ENCODE results near the gene PTH1R.

The PTH1R gene

GRCh38 chr3:46851364-46852333, 25.9 kb upstream of the PTH1R start:
- TF ChIP-seq, protein P1, sequence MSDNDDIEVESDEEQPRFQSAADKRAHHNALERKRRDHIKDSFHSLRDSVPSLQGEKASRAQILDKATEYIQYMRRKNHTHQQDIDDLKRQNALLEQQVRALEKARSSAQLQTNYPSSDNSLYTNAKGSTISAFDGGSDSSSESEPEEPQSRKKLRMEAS (IDR thresholded peaks at IDR 0.05; ENCODE audit: low read depth, low read length), result no peak
- TF ChIP-seq POLR2A (IDR thresholded peaks at IDR 0.05; ENCODE audit: extremely low read depth, insufficient read length), result no peak
- no peak for TF ChIP-seq CTCF (IDR thresholded peaks at IDR 0.05; ENCODE audit: low read depth, low read length)
- TF ChIP-seq MYC (IDR thresholded peaks at IDR 0.05; ENCODE audit: low read depth, low read length), result no peak
- H3K4me3 ChIP-seq (ENCODE audit: low read depth, low read length), result no peak overlapping the region
- DNase-seq (ENCODE audit: low read depth), result no peak

GRCh38 chr3:46852334-46852720, 25.2 kb upstream of the PTH1R start:
- TF ChIP-seq CTCF (IDR thresholded peaks at IDR 0.05; ENCODE audit: low read depth, low read length) (no peak), MYC (IDR thresholded peaks at IDR 0.05; ENCODE audit: low read depth, low read length) (no peak), POLR2A (IDR thresholded peaks at IDR 0.05; ENCODE audit: extremely low read depth, insufficient read length) (no peak)
- TF ChIP-seq, protein P1 (IDR thresholded peaks at IDR 0.05; ENCODE audit: low read depth, low read length), result no peak
- DNase-seq (ENCODE audit: low read depth), result no peak
- no peak overlapping the region for H3K4me3 ChIP-seq (ENCODE audit: low read depth, low read length)

GRCh38 chr3:46852839-46853355, 24.6 kb upstream of the PTH1R start:
- no peak overlapping the region for H3K4me3 ChIP-seq (ENCODE audit: low read depth, low read length)
- TF ChIP-seq, protein P1 (IDR thresholded peaks at IDR 0.05; ENCODE audit: low read depth, low read length), result no peak
- TF ChIP-seq POLR2A (IDR thresholded peaks at IDR 0.05; ENCODE audit: extremely low read depth, insufficient read length), result no peak
- no peak for TF ChIP-seq MYC (IDR thresholded peaks at IDR 0.05; ENCODE audit: low read depth, low read length)
- no peak for TF ChIP-seq CTCF (IDR thresholded peaks at IDR 0.05; ENCODE audit: low read depth, low read length)
- DNase-seq (ENCODE audit: low read depth), result no peak

DNA sequence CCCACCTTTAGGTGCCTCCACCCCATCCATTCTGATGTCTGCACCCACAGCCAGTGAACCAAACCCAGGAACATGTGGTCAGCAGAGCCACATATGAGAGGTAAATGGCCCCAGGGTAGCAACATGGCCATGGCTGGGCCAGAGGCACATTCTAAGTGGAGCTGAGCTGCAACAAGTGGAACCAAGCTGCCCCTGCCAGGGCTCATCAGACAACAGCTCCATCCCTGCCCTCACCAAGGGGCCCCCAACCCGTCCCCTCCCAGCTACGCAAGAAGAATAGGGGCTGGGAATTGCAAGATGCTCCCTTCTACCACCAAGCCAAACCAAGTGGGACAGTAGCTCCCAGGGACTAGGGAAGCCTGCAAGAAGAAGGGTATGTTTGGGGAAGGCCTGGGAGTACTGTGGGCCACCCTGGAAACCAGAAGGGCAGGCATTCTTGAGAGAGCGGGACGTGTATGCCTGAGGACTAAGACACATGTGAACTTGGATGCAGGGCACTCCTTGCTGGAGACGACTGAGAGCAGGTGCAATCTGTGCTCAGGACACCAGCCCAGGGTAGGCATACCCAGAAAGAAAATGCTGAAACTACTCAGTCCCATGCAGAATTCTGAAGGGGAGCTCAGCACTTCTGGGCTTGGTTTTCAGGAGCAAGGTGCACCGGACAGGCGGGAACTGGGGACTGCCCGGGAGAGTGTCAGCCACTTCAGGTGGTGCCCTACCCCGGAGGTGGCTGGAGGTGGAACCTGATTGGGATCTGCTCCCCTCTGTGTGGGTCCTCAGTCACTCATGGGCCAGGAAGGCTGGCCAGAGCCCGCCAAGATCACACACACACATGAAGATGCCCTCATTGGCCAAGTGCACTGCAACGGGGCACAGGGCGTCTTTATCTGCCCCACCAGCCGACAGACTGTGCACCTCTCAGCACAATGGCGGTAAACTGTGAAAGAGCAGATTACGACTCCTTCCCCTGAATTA, 23.8 kb upstream of the PTH1R start:
- no peak overlapping the region for H3K4me3 ChIP-seq (ENCODE audit: low read depth, low read length)
- TF ChIP-seq POLR2A (IDR thresholded peaks at IDR 0.05; ENCODE audit: extremely low read depth, insufficient read length) (no peak), CTCF (IDR thresholded peaks at IDR 0.05; ENCODE audit: low read depth, low read length) (no peak), MYC (IDR thresholded peaks at IDR 0.05; ENCODE audit: low read depth, low read length) (no peak)
- TF ChIP-seq, protein P1 (IDR thresholded peaks at IDR 0.05; ENCODE audit: low read depth, low read length), result no peak
- DNase-seq (ENCODE audit: low read depth), result no peak

DNA sequence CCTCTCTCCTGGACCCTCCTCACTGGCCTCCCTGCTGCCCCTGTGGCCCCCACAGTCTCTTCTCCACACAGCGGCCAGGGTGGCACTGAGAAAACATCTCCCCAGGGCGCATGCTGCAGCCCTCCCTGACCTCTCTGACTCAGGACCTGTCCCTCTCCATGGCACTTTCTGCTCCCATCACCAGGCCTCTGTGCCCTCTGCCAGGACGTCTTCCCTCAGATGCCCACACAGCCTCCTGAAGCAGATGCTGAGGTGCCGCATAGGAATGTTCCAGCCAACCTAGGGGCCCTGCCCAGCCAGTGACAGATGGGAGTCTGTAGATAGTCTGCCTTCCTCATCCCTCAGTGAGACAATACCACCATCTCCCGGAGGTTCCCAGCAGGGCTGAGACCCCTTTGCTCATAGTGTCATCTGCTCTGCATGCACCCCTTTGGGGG, 22.9 kb upstream of the PTH1R start:
- DNase-seq (ENCODE audit: low read depth), result no peak
- no peak for TF ChIP-seq MYC (IDR thresholded peaks at IDR 0.05; ENCODE audit: low read depth, low read length)
- H3K4me3 ChIP-seq (ENCODE audit: low read depth, low read length), result no peak overlapping the region

Data from NB4 (cell line).